Endothelial cell of umbilical vein (primary cell): Measurements from ENCODE around the gene SP1. TPM values are rescaled to one million over a fixed set of nuclear protein-coding genes. Genes with fewer than 3 reads are reported as not detected.
A peak's percentile ranks its signal among the peaks of the same experiment; 100 is the strongest.

Experiments used
- BruUV-seq: library from RNA; stranded (reverse); fragments of 400-500 nt; replicated peaks from 2 replicates; lab custom pipeline; 2021; lab: Mats Ljungman, UMichigan
- CTCF ChIA-PET: fragments of 300-600, 350-600 bp; sonication (Branson Sonifier 250); formaldehyde crosslinking; loops from one replicate; lab custom pipeline; 2021; ENCODE audit warnings: antibody characterized with exemption, inconsistent platforms; lab: Charles Lee
- POLR2A ChIA-PET: fragments of 300-600, 350-600 bp; sonication (Branson Sonifier 250); formaldehyde crosslinking; loops from one replicate; lab custom pipeline; 2021; ENCODE audit warnings: antibody characterized with exemption, inconsistent platforms; lab: Charles Lee
- DNase-seq: peaks from one replicate; pipeline ENCODE4 v3.0.0-alpha.2; 2011; ENCODE audit warnings: low read depth, low spot score
- FAIRE-seq: peaks from 2 replicates; lab custom pipeline; 2011; peaks lifted over from hg19 to GRCh38; lab: Jason Lieb, UNC
- H2AFZ ChIP-seq: 2 replicates; pipeline ENCODE4 v1.6.0; 2012; ENCODE audit warnings: low read depth, low read length, control low read depth, inconsistent platforms
- H3K27ac ChIP-seq: 2 replicates; pipeline ENCODE4 v1.5.1; 2011; ENCODE audit warnings: low read depth, mild to moderate bottlenecking, control low read depth, low read length, moderate library complexity; ENCODE audit not compliant: insufficient read depth
- H3K27me3 ChIP-seq, 2 experiments: 2 replicates each; pipeline versions ENCODE4 v1.6.0 to v1.6.1; 2011; ENCODE audit warnings: low read length in 2 of 2, mixed read lengths in 1 of 2; ENCODE audit not compliant: control insufficient read depth in 2 of 2, insufficient read depth in 2 of 2
- H3K36me3 ChIP-seq, 2 experiments: 2 replicates in 1 of 2; 3 replicates in 1 of 2; pipeline ENCODE4 v1.5.1; 2011; ENCODE audit warnings: low read length in 2 of 2, mild to moderate bottlenecking in 1 of 2, moderate library complexity in 1 of 2; ENCODE audit not compliant: control insufficient read depth in 2 of 2, insufficient read depth in 2 of 2; ENCODE audit errors: extremely low read depth in 1 of 2
- H3K4me1 ChIP-seq: 3 replicates; pipeline ENCODE4 v1.5.1; 2011; ENCODE audit warnings: mild to moderate bottlenecking, low read length; ENCODE audit not compliant: control insufficient read depth, insufficient read depth; ENCODE audit errors: extremely low read depth
- H3K4me2 ChIP-seq: 2 replicates; pipeline ENCODE4 v1.6.1; 2011; ENCODE audit warnings: low read length, control low read depth, mixed read lengths; ENCODE audit not compliant: insufficient read depth
- H3K4me3 ChIP-seq, 3 experiments: fragments of 200-600 bp in 1 of 3; sonication (generic), shearing (Covaris generic) in 1 of 3; replicated peaks in 1 of 3; 2 replicates each; pipeline ENCODE4 v1.5.1; 2011 to 2016; ENCODE audit warnings: control low read depth in 3 of 3, low read length in 3 of 3, mild to moderate bottlenecking in 2 of 3, inconsistent platforms in 1 of 3, low read depth in 1 of 3, moderate library complexity in 1 of 3; ENCODE audit not compliant: insufficient read depth in 1 of 3
- H3K79me2 ChIP-seq: 2 replicates; pipeline ENCODE4 v1.6.0; 2012; ENCODE audit warnings: low read length, inconsistent platforms; ENCODE audit not compliant: control insufficient read depth, insufficient read depth
- H3K9ac ChIP-seq: replicated peaks from 2 replicates; pipeline ENCODE3; 2011; ENCODE audit warnings: low read length, control low read depth; ENCODE audit not compliant: insufficient read depth; ENCODE audit errors: extremely low read depth
- H3K9me1 ChIP-seq: replicated peaks from 3 replicates; pipeline ENCODE4 v1.6.0; 2011; ENCODE audit warnings: mild to moderate bottlenecking, low read length; ENCODE audit not compliant: control insufficient read depth, insufficient read depth; ENCODE audit errors: extremely low read depth
- H3K9me3 ChIP-seq: replicated peaks from 2 replicates; pipeline ENCODE4 v1.5.1; 2012; ENCODE audit warnings: low read length, inconsistent platforms; ENCODE audit not compliant: control insufficient read depth, insufficient read depth
- H4K20me1 ChIP-seq: replicated peaks from 2 replicates; pipeline ENCODE3; 2011; ENCODE audit warnings: mild to moderate bottlenecking, low read length; ENCODE audit not compliant: control insufficient read depth, insufficient read depth; ENCODE audit errors: extremely low read depth
- EZH2 ChIP-seq: IDR thresholded peaks from 2 replicates; pipeline ENCODE4 v1.6.1; 2012; ENCODE audit warnings: borderline replicate concordance, low read depth, mild to moderate bottlenecking, moderate library complexity, low read length, inconsistent platforms; ENCODE audit not compliant: severe bottlenecking
- FOS ChIP-seq: IDR thresholded peaks from 2 replicates; pipeline ENCODE4 v1.6.1; 2011; ENCODE audit warnings: mild to moderate bottlenecking, low read length, moderate library complexity, borderline replicate concordance; ENCODE audit not compliant: insufficient read depth
- GATA2 ChIP-seq: IDR thresholded peaks from 2 replicates; pipeline ENCODE4 v1.7.0; 2011; ENCODE audit warnings: low read depth, mild to moderate bottlenecking, moderate library complexity, mixed read lengths, low read length; ENCODE audit not compliant: insufficient read length, insufficient read depth
- JUN ChIP-seq: IDR thresholded peaks from 2 replicates; pipeline ENCODE4 v1.6.1; 2011; ENCODE audit warnings: borderline replicate concordance, low read depth; ENCODE audit not compliant: insufficient read length, insufficient read depth
- MYC ChIP-seq: IDR thresholded peaks from one replicate; pipeline ENCODE4 v1.6.1; 2011; ENCODE audit warnings: mild to moderate bottlenecking, low read depth, low read length
- POLR2AphosphoS5 ChIP-seq: IDR thresholded peaks from 2 replicates; pipeline ENCODE4 v1.6.1; 2012; ENCODE audit warnings: low read depth, mild to moderate bottlenecking, control low read depth, low read length, moderate library complexity; ENCODE audit not compliant: insufficient read depth
- dilution Hi-C: fragments of 300-500 bp; cut with MboI; formaldehyde crosslinking; loops from one replicate; pipeline ENCODE4 v1.15.0; 2019; ENCODE audit warnings: low sequenced_read_pairs; ENCODE audit not compliant: extremely low pct_ligation_motif_present
- intact Hi-C: fragments of 100-400 bp; cut with micrococcal nuclease; formaldehyde crosslinking; loops from one replicate; pipeline ENCODE4 v1.10.0; 2022
- polyA plus RNA-seq, 4 experiments: library from polyadenylated mRNA; depleted of rRNA in 3 of 4; stranded (reverse) in 3 of 4; unstranded in 1 of 4; fragments of >200 nt; gene quantifications; 2 replicates each; pipeline versions ENCODE4 v1.2.1 to v1.2.3, GENCODE V29; 2011 to 2012; ENCODE audit warnings: missing spikeins in 1 of 4
- total RNA-seq: library from RNA; stranded (reverse); gene quantifications from 2 replicates; pipeline ENCODE4 v1.2.3, GENCODE V29; 2021
- TF ChIP-seq, protein P1 (sequence below): IDR thresholded peaks from 2 replicates; pipeline ENCODE4 v1.6.1; 2011; ENCODE audit not compliant: insufficient read depth, insufficient read length
- TF ChIP-seq, protein P2 (sequence below), 2 donors: IDR thresholded peaks; 1 replicate in 1 of 2; 2 replicates in 1 of 2; pipeline ENCODE4 v1.5.1; 2011; ENCODE audit warnings: low read length in 2 of 2, mild to moderate bottlenecking in 2 of 2, moderate library complexity in 2 of 2, control low read depth in 1 of 2, inconsistent platforms in 1 of 2, low read depth in 1 of 2; ENCODE audit not compliant: insufficient read depth in 1 of 2; ENCODE audit errors: extremely low read depth in 1 of 2

SP1 gene
- total and polyA plus RNA-seq, 2 donors (not counting 3 experiments of a cell fraction or from before 2014, with no cell fraction given): 34.8 to 56.3 TPM

DNA sequence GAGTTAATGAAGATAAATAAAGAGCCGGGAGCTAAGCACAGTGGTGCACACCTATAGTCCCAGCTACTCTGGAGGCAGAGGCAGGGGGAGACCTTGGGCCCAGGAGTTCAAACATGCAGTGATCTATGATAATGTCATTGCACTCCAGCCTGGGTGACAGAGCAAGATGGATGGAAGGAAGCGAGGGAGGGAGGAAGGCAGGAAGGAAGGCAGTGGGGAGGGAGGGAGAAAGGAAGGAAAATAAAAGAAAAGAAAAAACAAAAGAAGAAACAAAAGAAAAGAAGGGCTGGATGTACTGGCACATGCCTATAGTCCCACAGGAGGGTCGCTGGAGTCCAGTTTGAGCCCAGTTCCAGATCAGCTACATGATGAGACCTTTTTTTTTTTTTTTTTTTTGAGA, 24.9 kb upstream of the SP1 start:
- no peak for DNase-seq
- dilution Hi-C loops: no loop called here
- CTCF ChIA-PET: interaction anchor here (0.6 to 8.3 kb wide), 4 partner anchors 26 to 180 kb away, joined by 4 to 444 read pairs (median 46); partner anchors contain the start of gene AMHR2
- POLR2A ChIA-PET: no interaction called here
- Histone ChIP-seq H3K4me3 (no peak overlapping the region), H2AFZ (peak overlapping the region; percentile 75), H3K9me3 (no peaks in the 10 kb centered on the region), H3K9me1 (no peaks in the 10 kb centered on the region), H3K79me2 (no peaks in the 10 kb centered on the region), H3K4me1 (peaks cover 2% of the 10 kb centered on the region), H3K9ac (no peak overlapping the region), H3K36me3 (no peaks in the 10 kb centered on the region), H3K27me3 (no peaks in the 10 kb centered on the region), H4K20me1 (no peaks in the 10 kb centered on the region), H3K27ac (no peak overlapping the region), H3K4me2 (no peak overlapping the region)
- intact Hi-C loops: no loop called here
- BruUV-seq: no TSS peak
- TF ChIP-seq EZH2 (no peak), MYC (no peak), FOS (no peak), JUN (no peak), POLR2AphosphoS5 (no peak), GATA2 (no peak)
- TF ChIP-seq, protein P1, sequence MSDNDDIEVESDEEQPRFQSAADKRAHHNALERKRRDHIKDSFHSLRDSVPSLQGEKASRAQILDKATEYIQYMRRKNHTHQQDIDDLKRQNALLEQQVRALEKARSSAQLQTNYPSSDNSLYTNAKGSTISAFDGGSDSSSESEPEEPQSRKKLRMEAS: no peak
- TF ChIP-seq, protein P2, sequence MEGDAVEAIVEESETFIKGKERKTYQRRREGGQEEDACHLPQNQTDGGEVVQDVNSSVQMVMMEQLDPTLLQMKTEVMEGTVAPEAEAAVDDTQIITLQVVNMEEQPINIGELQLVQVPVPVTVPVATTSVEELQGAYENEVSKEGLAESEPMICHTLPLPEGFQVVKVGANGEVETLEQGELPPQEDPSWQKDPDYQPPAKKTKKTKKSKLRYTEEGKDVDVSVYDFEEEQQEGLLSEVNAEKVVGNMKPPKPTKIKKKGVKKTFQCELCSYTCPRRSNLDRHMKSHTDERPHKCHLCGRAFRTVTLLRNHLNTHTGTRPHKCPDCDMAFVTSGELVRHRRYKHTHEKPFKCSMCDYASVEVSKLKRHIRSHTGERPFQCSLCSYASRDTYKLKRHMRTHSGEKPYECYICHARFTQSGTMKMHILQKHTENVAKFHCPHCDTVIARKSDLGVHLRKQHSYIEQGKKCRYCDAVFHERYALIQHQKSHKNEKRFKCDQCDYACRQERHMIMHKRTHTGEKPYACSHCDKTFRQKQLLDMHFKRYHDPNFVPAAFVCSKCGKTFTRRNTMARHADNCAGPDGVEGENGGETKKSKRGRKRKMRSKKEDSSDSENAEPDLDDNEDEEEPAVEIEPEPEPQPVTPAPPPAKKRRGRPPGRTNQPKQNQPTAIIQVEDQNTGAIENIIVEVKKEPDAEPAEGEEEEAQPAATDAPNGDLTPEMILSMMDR (IDR thresholded peaks at IDR 0.05; ENCODE audit: extremely low read depth in 1 of 2, insufficient read depth in 1 of 2, low read depth in 1 of 2, low read length in 2 of 2): no peak
- FAIRE-seq: peak; percentile 37
